ENCODE data around the gene TECTA.

TECTA gene

GRCh38 chr11:121212536-121213361, 111.7 kb downstream of the TECTA start:
- Histone ChIP-seq H3K9ac (ENCODE audit: low read length) (no peak overlapping the region), H3K27me3 (ENCODE audit: control insufficient read depth, insufficient read depth, low read length) (no peaks in the 10 kb centered on the region), H3K4me1 (ENCODE audit: control insufficient read depth, insufficient read depth, low read length) (no peaks in the 10 kb centered on the region), H3K4me3 (ENCODE audit: low read length) (no peak overlapping the region), H3K27ac (ENCODE audit: low read depth, low read length) (no peak overlapping the region), H3K36me3 (ENCODE audit: control insufficient read depth, insufficient read depth, low read length) (no peaks in the 10 kb centered on the region)

GRCh38 chr11:121213362-121213893, 112.4 kb downstream of the TECTA start:
- H3K4me1 ChIP-seq (ENCODE audit: control insufficient read depth, insufficient read depth, low read length): no peaks in the 10 kb centered on the region
- H3K9ac ChIP-seq (ENCODE audit: low read length): no peak overlapping the region
- no peaks in the 10 kb centered on the region for H3K36me3 ChIP-seq (ENCODE audit: control insufficient read depth, insufficient read depth, low read length)
- H3K27ac ChIP-seq (ENCODE audit: low read depth, low read length): no peak overlapping the region
- H3K27me3 ChIP-seq (ENCODE audit: control insufficient read depth, insufficient read depth, low read length): no peaks in the 10 kb centered on the region
- H3K4me3 ChIP-seq (ENCODE audit: low read length): no peak overlapping the region

GRCh38 chr11:121214861-121215260, 113.8 kb downstream of the TECTA start:
- no peaks in the 10 kb centered on the region for H3K36me3 ChIP-seq (ENCODE audit: control insufficient read depth, insufficient read depth, low read length)
- no peaks in the 10 kb centered on the region for H3K4me1 ChIP-seq (ENCODE audit: control insufficient read depth, insufficient read depth, low read length)
- no peak overlapping the region for H3K9ac ChIP-seq (ENCODE audit: low read length)
- H3K27ac ChIP-seq (ENCODE audit: low read depth, low read length): no peak overlapping the region
- H3K4me3 ChIP-seq (ENCODE audit: low read length): no peak overlapping the region
- H3K27me3 ChIP-seq (ENCODE audit: control insufficient read depth, insufficient read depth, low read length): no peaks in the 10 kb centered on the region

GRCh38 chr11:121221496-121222200, 120.6 kb downstream of the TECTA start:
- Histone ChIP-seq H3K4me3 (ENCODE audit: low read length) (no peak overlapping the region), H3K36me3 (ENCODE audit: control insufficient read depth, insufficient read depth, low read length) (no peaks in the 10 kb centered on the region), H3K27ac (ENCODE audit: low read depth, low read length) (no peak overlapping the region), H3K27me3 (ENCODE audit: control insufficient read depth, insufficient read depth, low read length) (no peaks in the 10 kb centered on the region), H3K9ac (ENCODE audit: low read length) (no peak overlapping the region), H3K4me1 (ENCODE audit: control insufficient read depth, insufficient read depth, low read length) (no peaks in the 10 kb centered on the region)

DNA sequence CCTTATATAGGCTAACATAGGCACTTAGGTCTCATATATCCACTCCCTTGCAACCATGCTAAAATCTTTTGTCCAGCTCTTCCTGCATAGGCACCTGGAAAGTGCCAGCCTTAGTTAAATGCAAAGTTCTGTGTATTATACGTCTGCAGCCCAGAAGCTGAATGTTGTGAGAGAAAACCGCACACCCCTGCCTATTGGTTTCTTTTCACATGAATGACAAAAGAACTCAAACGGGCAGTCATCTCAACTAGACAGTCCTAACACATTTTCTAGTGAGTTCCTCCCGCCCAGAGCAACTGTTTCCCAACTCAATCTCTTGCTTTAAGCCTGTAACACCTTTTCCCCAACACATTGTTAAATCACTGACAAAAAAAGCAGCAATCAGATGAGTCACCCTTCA, 122.1 kb downstream of the TECTA start:
- Histone ChIP-seq H3K9ac (ENCODE audit: low read length) (no peak overlapping the region), H3K4me1 (ENCODE audit: control insufficient read depth, insufficient read depth, low read length) (no peaks in the 10 kb centered on the region), H3K27ac (ENCODE audit: low read depth, low read length) (no peak overlapping the region), H3K4me3 (ENCODE audit: low read length) (no peak overlapping the region), H3K27me3 (ENCODE audit: control insufficient read depth, insufficient read depth, low read length) (no peaks in the 10 kb centered on the region), H3K36me3 (ENCODE audit: control insufficient read depth, insufficient read depth, low read length) (no peaks in the 10 kb centered on the region)

DNA sequence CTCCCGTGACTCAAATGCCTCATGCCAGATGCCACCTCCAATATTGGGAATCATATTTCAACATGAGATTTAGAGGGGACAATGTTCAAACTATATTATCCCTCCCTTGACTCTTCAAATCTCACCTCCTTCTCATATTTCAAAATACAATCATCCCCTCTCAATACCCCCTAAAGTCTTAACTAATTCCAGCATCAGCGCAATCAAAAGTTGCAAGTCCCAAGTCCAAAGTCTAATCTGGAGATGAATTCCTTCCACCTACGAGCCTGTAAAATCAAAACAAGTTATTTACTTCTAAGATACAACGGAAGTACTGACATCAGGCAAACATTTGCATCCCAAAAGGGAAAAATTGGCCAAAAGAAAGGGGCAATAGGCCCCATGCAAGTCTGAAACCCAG, 124.3 kb downstream of the TECTA start:
- Histone ChIP-seq H3K4me3 (ENCODE audit: low read length) (no peak overlapping the region), H3K4me1 (ENCODE audit: control insufficient read depth, insufficient read depth, low read length) (no peaks in the 10 kb centered on the region), H3K9ac (ENCODE audit: low read length) (no peak overlapping the region), H3K27ac (ENCODE audit: low read depth, low read length) (no peak overlapping the region), H3K36me3 (ENCODE audit: control insufficient read depth, insufficient read depth, low read length) (no peaks in the 10 kb centered on the region), H3K27me3 (ENCODE audit: control insufficient read depth, insufficient read depth, low read length) (no peaks in the 10 kb centered on the region)

DNA sequence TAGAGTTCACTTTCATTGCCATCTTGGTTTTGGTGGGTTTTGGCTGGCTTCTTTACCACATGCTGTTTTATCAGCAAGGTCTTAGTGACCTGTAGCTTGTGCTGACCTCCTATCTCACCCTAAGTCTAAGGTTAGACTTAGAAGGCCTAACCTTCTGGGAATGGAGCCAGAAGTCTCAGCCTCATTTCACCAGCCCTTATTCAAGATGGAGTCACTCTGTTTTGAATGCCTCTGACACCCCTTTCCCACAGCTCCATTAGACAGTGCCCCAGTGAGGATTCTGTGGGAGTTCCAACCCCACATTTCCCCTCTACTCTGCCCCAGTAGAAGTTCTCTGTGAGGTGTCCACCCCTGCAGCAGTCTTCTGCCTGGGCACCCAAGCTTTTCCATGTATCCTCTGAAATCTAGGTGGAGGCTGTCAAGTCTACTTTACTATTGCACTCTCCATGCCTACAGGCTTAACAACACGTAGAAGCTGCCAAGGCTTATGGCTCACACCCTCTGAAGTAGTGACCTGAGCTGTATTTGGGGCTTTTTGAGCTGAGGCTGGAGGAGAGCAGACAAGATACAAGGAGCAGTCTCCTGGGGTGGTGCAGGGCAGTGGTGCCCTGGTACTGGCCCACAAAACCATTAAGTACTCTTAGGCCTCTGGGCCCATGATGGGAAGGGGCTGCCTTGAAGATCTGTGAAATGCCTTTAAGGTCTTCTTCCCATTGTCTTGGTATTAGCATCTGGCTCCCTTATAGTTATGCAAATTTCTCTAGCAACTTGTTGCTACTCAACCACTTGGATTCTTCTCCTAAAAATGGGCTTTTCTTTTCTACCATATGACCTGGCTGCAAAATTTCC, 125.6 kb downstream of the TECTA start:
- H3K36me3 ChIP-seq (ENCODE audit: control insufficient read depth, insufficient read depth, low read length): no peaks in the 10 kb centered on the region
- H3K27me3 ChIP-seq (ENCODE audit: control insufficient read depth, insufficient read depth, low read length): no peaks in the 10 kb centered on the region
- H3K27ac ChIP-seq (ENCODE audit: low read depth, low read length): no peak overlapping the region
- no peak overlapping the region for H3K4me3 ChIP-seq (ENCODE audit: low read length)
- H3K9ac ChIP-seq (ENCODE audit: low read length): no peak overlapping the region
- H3K4me1 ChIP-seq (ENCODE audit: control insufficient read depth, insufficient read depth, low read length): no peaks in the 10 kb centered on the region

- H3K9ac ChIP-seq (ENCODE audit: low read length): no peak overlapping the region
- no peak overlapping the region for H3K27ac ChIP-seq (ENCODE audit: low read depth, low read length)
- H3K27me3 ChIP-seq (ENCODE audit: control insufficient read depth, insufficient read depth, low read length): no peaks in the 10 kb centered on the region
- H3K36me3 ChIP-seq (ENCODE audit: control insufficient read depth, insufficient read depth, low read length): no peaks in the 10 kb centered on the region
- H3K4me3 ChIP-seq (ENCODE audit: low read length): no peak overlapping the region
- no peaks in the 10 kb centered on the region for H3K4me1 ChIP-seq (ENCODE audit: control insufficient read depth, insufficient read depth, low read length)
Measured at GRCh38 chr11:121228851-121229250, 127.8 kb downstream of the TECTA start.

DNA sequence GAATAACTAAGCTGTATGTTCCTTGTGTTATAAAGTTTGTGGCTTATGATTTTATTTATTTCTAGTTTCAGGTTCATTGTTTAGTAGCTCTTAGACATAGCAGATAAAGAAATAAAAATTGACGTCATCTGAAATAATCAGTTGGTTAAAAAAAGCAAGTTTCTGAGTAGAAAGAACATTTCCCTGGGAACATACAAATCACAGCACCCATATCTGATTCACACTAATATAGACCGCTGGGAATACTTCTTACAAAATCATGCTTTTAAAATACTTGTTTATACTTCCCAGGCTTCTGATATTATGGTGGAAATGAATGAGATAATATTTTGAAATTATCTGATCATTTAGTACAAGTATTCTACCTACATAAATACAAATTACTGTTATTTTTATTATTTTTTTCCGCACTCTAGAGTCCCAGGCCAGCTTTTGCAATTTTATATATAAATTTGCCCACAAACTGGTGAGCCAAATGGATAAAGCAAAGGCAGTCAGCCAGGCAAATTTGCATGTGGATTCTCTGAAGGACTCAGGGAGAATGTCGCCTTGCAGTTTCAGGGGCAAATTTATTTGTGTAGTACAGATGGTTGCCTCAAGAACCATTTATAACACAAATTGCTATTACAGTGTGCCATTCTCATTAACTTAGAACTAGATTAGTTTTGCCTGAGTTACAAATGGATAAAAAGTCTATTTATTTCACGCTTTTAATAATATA, 128.6 kb downstream of the TECTA start:
- H3K36me3 ChIP-seq (ENCODE audit: control insufficient read depth, insufficient read depth, low read length): no peaks in the 10 kb centered on the region
- H3K9ac ChIP-seq (ENCODE audit: low read length): no peak overlapping the region
- no peaks in the 10 kb centered on the region for H3K4me1 ChIP-seq (ENCODE audit: control insufficient read depth, insufficient read depth, low read length)
- H3K27ac ChIP-seq (ENCODE audit: low read depth, low read length): no peak overlapping the region
- H3K4me3 ChIP-seq (ENCODE audit: low read length): no peak overlapping the region
- H3K27me3 ChIP-seq (ENCODE audit: control insufficient read depth, insufficient read depth, low read length): no peaks in the 10 kb centered on the region

- no peaks in the 10 kb centered on the region for H3K4me1 ChIP-seq (ENCODE audit: control insufficient read depth, insufficient read depth, low read length)
- no peak overlapping the region for H3K9ac ChIP-seq (ENCODE audit: low read length)
- H3K36me3 ChIP-seq (ENCODE audit: control insufficient read depth, insufficient read depth, low read length): no peaks in the 10 kb centered on the region
- H3K4me3 ChIP-seq (ENCODE audit: low read length): no peak overlapping the region
- no peaks in the 10 kb centered on the region for H3K27me3 ChIP-seq (ENCODE audit: control insufficient read depth, insufficient read depth, low read length)
- H3K27ac ChIP-seq (ENCODE audit: low read depth, low read length): no peak overlapping the region
Measured at GRCh38 chr11:121231576-121232278, 130.7 kb downstream of the TECTA start.

- no peak overlapping the region for H3K27ac ChIP-seq (ENCODE audit: low read depth, low read length)
- no peak overlapping the region for H3K4me3 ChIP-seq (ENCODE audit: low read length)
- H3K27me3 ChIP-seq (ENCODE audit: control insufficient read depth, insufficient read depth, low read length): no peaks in the 10 kb centered on the region
- H3K36me3 ChIP-seq (ENCODE audit: control insufficient read depth, insufficient read depth, low read length): no peaks in the 10 kb centered on the region
- no peaks in the 10 kb centered on the region for H3K4me1 ChIP-seq (ENCODE audit: control insufficient read depth, insufficient read depth, low read length)
- H3K9ac ChIP-seq (ENCODE audit: low read length): no peak overlapping the region
Measured at GRCh38 chr11:121235057-121235456, 134.0 kb downstream of the TECTA start.
